Gastroesophageal sphincter (tissue), 4 donors: ENCODE data around the gene SNRNP70. TPM values are rescaled to one million over a fixed set of nuclear protein-coding genes. Genes with fewer than 3 reads are reported as not detected.
A peak's percentile ranks its signal among the peaks of the same experiment; 100 is the strongest.
"Not testable (repeated sequence)": the region's sequence is repeated elsewhere in the genome, so short reads cannot be mapped to it uniquely, and the experiment has no call there.

Experiments
- ATAC-seq: fragments of 150-250 bp; one replicate; pipeline ENCODE4 v1.9.1; 2016; ENCODE audit warnings: mild to moderate bottlenecking, moderate library complexity
- H3K27ac ChIP-seq, 4 donors: fragments of 200-600 bp; sonication (generic) in 3 of 4; 1 replicate in 3 of 4; 2 replicates in 1 of 4; pipeline ENCODE4 v1.5.1; 2016 to 2019
- H3K27me3 ChIP-seq: fragments of 200-600 bp; sonication (generic); one replicate; pipeline ENCODE4 v1.5.1; 2019
- H3K36me3 ChIP-seq, 2 donors: fragments of 200-600 bp; sonication (generic); one replicate each; pipeline ENCODE4 v1.5.1; 2019; ENCODE audit warnings: control low read depth in 1 of 2
- H3K4me1 ChIP-seq, 3 donors: fragments of 200-600 bp; sonication (generic); 1 replicate in 2 of 3; 2 replicates in 1 of 3; pipeline ENCODE4 v1.5.1; 2016 to 2019; ENCODE audit warnings: control low read depth in 2 of 3
- H3K4me3 ChIP-seq, 2 donors: fragments of 200-600 bp; sonication (generic); one replicate each; pipeline ENCODE4 v1.5.1; 2019; ENCODE audit warnings: mild to moderate bottlenecking in 1 of 2, moderate library complexity in 1 of 2
- H3K9me3 ChIP-seq, 3 donors: fragments of 200-600 bp; sonication (generic); one replicate each; pipeline ENCODE4 v1.5.1; 2017 to 2019; ENCODE audit warnings: control low read depth in 2 of 3
- CTCF ChIP-seq, 4 experiments: fragments of 200-600 bp in 2 of 4; fragments of 450-650 bp in 2 of 4; sonication (generic) in 1 of 4; IDR thresholded peaks; one replicate each; pipeline ENCODE4 v1.5.1; 2017 to 2019; ENCODE audit warnings: antibody characterized with exemption in 4 of 4, mild to moderate bottlenecking in 2 of 4, moderate library complexity in 2 of 4
- EP300 ChIP-seq: sonication (generic); formaldehyde crosslinking; IDR thresholded peaks from one replicate; pipeline ENCODE4 v1.6.1; 2017; ENCODE audit warnings: antibody characterized with exemption, mild to moderate bottlenecking
- POLR2A ChIP-seq, 2 donors: fragments of 450-650 bp; IDR thresholded peaks; one replicate each; pipeline ENCODE4 v1.6.1; 2017; ENCODE audit warnings: antibody characterized with exemption in 2 of 2, mild to moderate bottlenecking in 2 of 2, moderate library complexity in 1 of 2
- POLR2AphosphoS5 ChIP-seq: sonication (generic); formaldehyde crosslinking; IDR thresholded peaks from one replicate; pipeline ENCODE4 v1.6.1; 2017; ENCODE audit warnings: antibody characterized with exemption
- WGBS, 2 donors: methylation state at CpG; one replicate each; pipeline ENCODE4 v1.1.5; 2018; ENCODE audit warnings: low coverage in 1 of 2; 5-methylcytosine and 5-hydroxymethylcytosine counted together
- total RNA-seq, 4 donors: library from RNA; depleted of rRNA; stranded (reverse); fragments of >200 nt; gene quantifications; one replicate each; pipeline ENCODE4 v1.1.0, GENCODE V29; 2016

Gene SNRNP70
- total RNA-seq, 4 donors from 2014 or later, result 77.4 to 323 (median 192) TPM

- Histone ChIP-seq H3K36me3 (no peaks in the 10 kb centered on the region), H3K4me3 (no peak overlapping the region), H3K27ac (no peak overlapping the region), H3K4me1 (peaks cover 4 to 33% (median 20%) of the 10 kb centered on the region in 3 donors), H3K27me3 (no peaks in the 10 kb centered on the region), H3K9me3 (no peaks in the 10 kb centered on the region)
- TF ChIP-seq POLR2AphosphoS5 (no peak), EP300 (no peak), POLR2A (IDR thresholded peaks at IDR 0.05) (no peak), CTCF (IDR thresholded peaks at IDR 0.05) (no peak)
- no peak for ATAC-seq
- 80 to 89% methylated on average over 2 of the region's 2 CpGs for WGBS, 2 donors
These were observed 35.6 kb downstream of the SNRNP70 start for GRCh38 chr19:49120868-49121267.

- not testable (repeated sequence) for H3K9me3 ChIP-seq, H3K4me3 ChIP-seq, ATAC-seq, H3K27ac ChIP-seq, H3K27me3 ChIP-seq, H3K36me3 ChIP-seq
- 71 to 90% methylated on average over 4 to 10 of the region's 10 CpGs for WGBS, 2 donors
- peaks cover 4 to 33% (median 20%) of the 10 kb centered on the region in 3 donors for H3K4me1 ChIP-seq
These were observed 36.6 kb downstream of the SNRNP70 start for GRCh38 chr19:49121841-49122240.

GRCh38 chr19:49123285-49123684, 38.0 kb downstream of the SNRNP70 start:
- not testable (repeated sequence) for ATAC-seq, H3K27ac ChIP-seq, H3K9me3 ChIP-seq, H3K27me3 ChIP-seq, H3K36me3 ChIP-seq, H3K4me3 ChIP-seq
- peaks cover 4 to 29% (median 17%) of the 10 kb centered on the region in 3 donors for H3K4me1 ChIP-seq
- WGBS, 2 donors, result 83 to 100% methylated on average over 1 to 8 of the region's 11 CpGs

- WGBS, 2 donors, result 52 to 72% methylated on average over 5 of the region's 23 CpGs
- ATAC-seq, result no peak
- Histone ChIP-seq H3K4me3 (no peak overlapping the region), H3K36me3 (no peaks in the 10 kb centered on the region), H3K4me1 (peaks cover 0 to 24% (median 12%) of the 10 kb centered on the region in 3 donors), H3K27me3 (no peaks in the 10 kb centered on the region), H3K9me3 (no peaks in the 10 kb centered on the region), H3K27ac (no peak overlapping the region)
- TF ChIP-seq POLR2AphosphoS5, result no peak
- no peak for TF ChIP-seq POLR2A (IDR thresholded peaks at IDR 0.05)
- no peak for TF ChIP-seq CTCF (IDR thresholded peaks at IDR 0.05)
- TF ChIP-seq EP300, result no peak
These were observed 39.9 kb downstream of the SNRNP70 start for GRCh38 chr19:49125025-49125731.

GRCh38 chr19:49126575-49126974, 41.3 kb downstream of the SNRNP70 start:
- H3K36me3 ChIP-seq, result no peaks in the 10 kb centered on the region
- 100% methylated on average over 1 of the region's 4 CpGs; no CpG with 5 or more reads in 1 of the 2 donors for WGBS, 2 donors
- TF ChIP-seq EP300 (no peak), POLR2AphosphoS5 (no peak), POLR2A (IDR thresholded peaks at IDR 0.05) (no peak), CTCF (IDR thresholded peaks at IDR 0.05) (no peak)
- H3K9me3 ChIP-seq, result no peaks in the 10 kb centered on the region
- H3K27me3 ChIP-seq, result no peaks in the 10 kb centered on the region
- ATAC-seq, result no peak
- H3K27ac ChIP-seq, result no peak overlapping the region
- peaks cover 0 to 20% (median 9%) of the 10 kb centered on the region in 3 donors for H3K4me1 ChIP-seq
- H3K4me3 ChIP-seq, result no peak overlapping the region

- not testable (repeated sequence) for H3K36me3 ChIP-seq, H3K9me3 ChIP-seq, ATAC-seq, H3K4me3 ChIP-seq, H3K27me3 ChIP-seq
- 87 to 100% methylated on average over 6 to 10 of the region's 12 CpGs for WGBS, 2 donors
- peak overlapping the region in 2 of 4 donors; percentile 80 to 81 for H3K27ac ChIP-seq
- peaks cover 0 to 20% (median 9%) of the 10 kb centered on the region in 3 donors for H3K4me1 ChIP-seq
These were observed 42.0 kb downstream of the SNRNP70 start for GRCh38 chr19:49127225-49127624.
